H1 (cell line): Measurements from ENCODE around the gene RORB. TPM values are rescaled to one million over a fixed set of nuclear protein-coding genes. Genes with fewer than 3 reads are reported as not detected.

Experiments used
- EZH2 ChIP-seq: fragments of 200-600 bp; sonication (generic); IDR thresholded peaks from 2 replicates; pipeline ENCODE4 v1.7.1; 2012; ENCODE audit warnings: low read depth, mild to moderate bottlenecking, moderate library complexity, low read length, inconsistent platforms; ENCODE audit not compliant: severe bottlenecking
- PHF8 ChIP-seq: fragments of 200-600 bp; sonication (generic); conservative IDR thresholded peaks from 2 replicates; pipeline ENCODE4 v1.7.1; 2012; ENCODE audit warnings: low read depth, mild to moderate bottlenecking, inconsistent platforms, low read length, moderate library complexity
- SUZ12 ChIP-seq: fragments of 200-600 bp; sonication (generic); IDR thresholded peaks from 2 replicates; pipeline ENCODE4 v1.6.1; 2012; ENCODE audit warnings: mild to moderate bottlenecking, inconsistent platforms, low read length, moderate library complexity, mixed read lengths
- polyA plus RNA-seq, 7 experiments: library from polyadenylated mRNA; depleted of rRNA in 3 of 7; stranded (reverse) in 5 of 7; unstranded in 2 of 7; fragments of >200 nt in 5 of 7; fragments of 200-250 nt in 2 of 7; gene quantifications; 1 replicate in 5 of 7; 2 replicates in 1 of 7; 4 replicates in 1 of 7; pipeline versions ENCODE4 v1.2.1 to v1.2.3, GENCODE V29; 2011 to 2013; ENCODE audit warnings: missing spikeins in 2 of 7, mixed read lengths in 2 of 7
- total RNA-seq: library from RNA; stranded (reverse); fragmentation: NEBNext Ultra II Directional; extraction: Animal tissue kit (Norgen Biotek cat#: 25700); gene quantifications from 2 replicates; pipeline ENCODE4 v1.2.1, GENCODE V29; 2021

Gene RORB
- total and polyA plus RNA-seq, 2 of the 8 experiments (the other 6 are each of a cell fraction or from before 2014, with no cell fraction given), result 2.3 to 7.1 TPM

DNA sequence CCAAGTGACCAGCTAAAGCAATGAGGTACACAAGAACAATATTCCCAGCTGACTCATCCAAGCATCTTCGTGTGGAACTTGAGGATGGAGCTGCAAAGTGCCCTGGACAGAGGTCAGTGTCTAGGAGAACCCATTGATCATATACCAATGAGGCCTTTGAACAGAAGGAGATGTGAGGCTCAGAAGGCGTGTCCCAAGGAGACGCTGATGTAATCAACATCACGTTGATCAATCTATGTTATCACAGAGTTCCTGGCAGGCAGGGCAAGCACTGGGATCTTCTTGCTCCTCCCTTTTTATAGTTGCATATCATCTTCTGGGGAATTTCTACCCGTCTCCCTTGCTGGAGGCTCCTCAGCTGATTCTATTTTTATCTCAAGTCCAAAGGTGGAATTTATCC is 227.2 kb downstream of the RORB start (continued):
- TF ChIP-seq SUZ12, result no peak
- TF ChIP-seq EZH2, result no peak
- TF ChIP-seq PHF8, result no peak
